ENCODE measurements around the gene ZNF223. TPM values are rescaled to one million over a fixed set of nuclear protein-coding genes. Genes with fewer than 3 reads are reported as not detected.
A peak's percentile ranks its signal among the peaks of the same experiment; 100 is the strongest.

ZNF223 gene
- total RNA-seq, 1 experiment from 2014 or later: 3.5 TPM

- Histone ChIP-seq H3K36me3 (replicated peaks; ENCODE audit: control insufficient read depth, insufficient read depth, low read length) (no peaks in the 10 kb centered on the region), H3K27me3 (ENCODE audit: control insufficient read depth, insufficient read depth, low read length) (no peaks in the 10 kb centered on the region), H3K4me3 (ENCODE audit: insufficient read depth, low read depth, low read length) (no peak overlapping the region)
- DNase-seq: no peak
Observed at GRCh38 chr19:44042147-44042546, 9.7 kb upstream of the ZNF223 start.

GRCh38 chr19:44050740-44051649 lies 841 bp upstream of the ZNF223 start:
- 0 out of 2 replicates have a peak, but pooled peaks cover 2% of the 10 kb centered on the region for H3K27me3 ChIP-seq (ENCODE audit: control insufficient read depth, insufficient read depth, low read length)
- H3K36me3 ChIP-seq (replicated peaks; ENCODE audit: control insufficient read depth, insufficient read depth, low read length): no peaks in the 10 kb centered on the region
- DNase-seq: no peak

GRCh38 chr19:44055870-44056269 lies 4.0 kb downstream of the ZNF223 start:
- DNase-seq: peak; percentile 26
- Histone ChIP-seq H3K4me3 (ENCODE audit: insufficient read depth, low read depth, low read length) (no peak overlapping the region), H3K36me3 (replicated peaks; ENCODE audit: control insufficient read depth, insufficient read depth, low read length) (peaks cover 3% of the 10 kb centered on the region), H3K27me3 (ENCODE audit: control insufficient read depth, insufficient read depth, low read length) (no peaks in the 10 kb centered on the region)

More at GRCh38 chr19:44050740-44051649, 841 bp upstream of the ZNF223 start:
- H3K4me3 ChIP-seq (ENCODE audit: insufficient read depth, low read depth, low read length): peak overlapping the region; percentile 38

GRCh38 chr19:44059229-44059628 lies 7.4 kb downstream of the ZNF223 start:
- peaks cover 11% of the 10 kb centered on the region for H3K36me3 ChIP-seq (replicated peaks; ENCODE audit: control insufficient read depth, insufficient read depth, low read length)

GRCh38 chr19:44061038-44061437 lies 9.2 kb downstream of the ZNF223 start:
- Histone ChIP-seq H3K4me3 (ENCODE audit: insufficient read depth, low read depth, low read length) (no peak overlapping the region), H3K27me3 (ENCODE audit: control insufficient read depth, insufficient read depth, low read length) (no peaks in the 10 kb centered on the region), H3K36me3 (replicated peaks; ENCODE audit: control insufficient read depth, insufficient read depth, low read length) (peaks cover 12% of the 10 kb centered on the region)
- no peak for DNase-seq

More at GRCh38 chr19:44059229-44059628, 7.4 kb downstream of the ZNF223 start:
- Histone ChIP-seq H3K4me3 (ENCODE audit: insufficient read depth, low read depth, low read length) (no peak overlapping the region), H3K27me3 (ENCODE audit: control insufficient read depth, insufficient read depth, low read length) (no peaks in the 10 kb centered on the region)
- no peak for DNase-seq

GRCh38 chr19:44066305-44066704 lies 14.5 kb downstream of the ZNF223 start:
- Histone ChIP-seq H3K27me3 (ENCODE audit: control insufficient read depth, insufficient read depth, low read length) (no peaks in the 10 kb centered on the region), H3K36me3 (replicated peaks; ENCODE audit: control insufficient read depth, insufficient read depth, low read length) (peaks cover 15% of the 10 kb centered on the region), H3K4me3 (ENCODE audit: insufficient read depth, low read depth, low read length) (no peak overlapping the region)
- DNase-seq: no peak

GRCh38 chr19:44069415-44069814 lies 17.6 kb downstream of the ZNF223 start:
- peaks cover 12% of the 10 kb centered on the region; the same call in 1 of the 2 replicates for H3K27me3 ChIP-seq (ENCODE audit: control insufficient read depth, insufficient read depth, low read length)
- H3K36me3 ChIP-seq (replicated peaks; ENCODE audit: control insufficient read depth, insufficient read depth, low read length): peaks cover 7% of the 10 kb centered on the region
- no peak overlapping the region for H3K4me3 ChIP-seq (ENCODE audit: insufficient read depth, low read depth, low read length)
- DNase-seq: no peak

GRCh38 chr19:44071824-44072542 lies 20.1 kb downstream of the ZNF223 start, which contains the start of gene ZNF284:
Gene ZNF284, plus strand, starts transcription at chr19:44072159. Its CDS starts 4,231 bp downstream, at chr19:44076390.
- H3K27me3 ChIP-seq (ENCODE audit: control insufficient read depth, insufficient read depth, low read length): peaks cover 12% of the 10 kb centered on the region; the same call in 1 of the 2 replicates
- no peaks in the 10 kb centered on the region for H3K36me3 ChIP-seq (replicated peaks; ENCODE audit: control insufficient read depth, insufficient read depth, low read length)
- peak within 1 kb of the TSS; percentile 70 for H3K4me3 ChIP-seq (ENCODE audit: insufficient read depth, low read depth, low read length)
- peak; percentile 89 for DNase-seq

GRCh38 chr19:44072543-44073401 lies 20.9 kb downstream of the ZNF223 start:
- DNase-seq: peak; percentile 35
- peak overlapping the region; percentile 70 for H3K4me3 ChIP-seq (ENCODE audit: insufficient read depth, low read depth, low read length)

GRCh38 chr19:44076325-44076724 lies 24.5 kb downstream of the ZNF223 start:
- H3K27me3 ChIP-seq (ENCODE audit: control insufficient read depth, insufficient read depth, low read length): peaks cover 12% of the 10 kb centered on the region; the same call in 1 of the 2 replicates
- H3K4me3 ChIP-seq (ENCODE audit: insufficient read depth, low read depth, low read length): no peak overlapping the region
- DNase-seq: no peak
- no peaks in the 10 kb centered on the region for H3K36me3 ChIP-seq (replicated peaks; ENCODE audit: control insufficient read depth, insufficient read depth, low read length)

More at GRCh38 chr19:44072543-44073401, 20.9 kb downstream of the ZNF223 start:
- peaks cover 12% of the 10 kb centered on the region; the same call in 1 of the 2 replicates for H3K27me3 ChIP-seq (ENCODE audit: control insufficient read depth, insufficient read depth, low read length)
- no peaks in the 10 kb centered on the region for H3K36me3 ChIP-seq (replicated peaks; ENCODE audit: control insufficient read depth, insufficient read depth, low read length)

GRCh38 chr19:44092108-44092507 lies 40.3 kb downstream of the ZNF223 start:
- H3K27me3 ChIP-seq (ENCODE audit: control insufficient read depth, insufficient read depth, low read length): no peaks in the 10 kb centered on the region
- no peaks in the 10 kb centered on the region for H3K36me3 ChIP-seq (replicated peaks; ENCODE audit: control insufficient read depth, insufficient read depth, low read length)
- DNase-seq: no peak
- no peak overlapping the region for H3K4me3 ChIP-seq (ENCODE audit: insufficient read depth, low read depth, low read length)

GRCh38 chr19:44093931-44094765 lies 42.3 kb downstream of the ZNF223 start, which contains the start of gene ZNF224:
Gene ZNF224, plus strand, starts transcription at chr19:44094361. Its CDS starts 3,513 bp downstream, at chr19:44097874.
- Histone ChIP-seq H3K4me3 (ENCODE audit: insufficient read depth, low read depth, low read length) (peak within 1 kb of the TSS; percentile 66), H3K36me3 (replicated peaks; ENCODE audit: control insufficient read depth, insufficient read depth, low read length) (no peaks in the 10 kb centered on the region), H3K27me3 (ENCODE audit: control insufficient read depth, insufficient read depth, low read length) (no peaks in the 10 kb centered on the region)
- peak; percentile 86 for DNase-seq

GRCh38 chr19:44107751-44108150 lies 55.9 kb downstream of the ZNF223 start:
- no peak overlapping the region for H3K4me3 ChIP-seq (ENCODE audit: insufficient read depth, low read depth, low read length)
- H3K36me3 ChIP-seq (replicated peaks; ENCODE audit: control insufficient read depth, insufficient read depth, low read length): peaks cover 23% of the 10 kb centered on the region

More at GRCh38 chr19:44107751-44108150, 55.9 kb downstream of the ZNF223 start:
- H3K27me3 ChIP-seq (ENCODE audit: control insufficient read depth, insufficient read depth, low read length): no peaks in the 10 kb centered on the region
- no peak for DNase-seq
